ENCODE results near the gene CEP112. TPM values are rescaled to one million over a fixed set of nuclear protein-coding genes. Genes with fewer than 3 reads are reported as not detected.

CEP112 gene
- total RNA-seq, 6 experiments from 2014 or later = 5.3 to 7.7 (median 6.9) TPM

- Mint-ChIP-seq H3K4me3 (no peak overlapping the region), H3K36me3 (ENCODE audit: low read depth) (no peaks in the 10 kb centered on the region), H3K9me3 (no peaks in the 10 kb centered on the region), H3K27me3 (ENCODE audit: insufficient read depth) (peaks cover 3% of the 10 kb centered on the region; the same call in 1 of the 2 replicates), H3K27ac (no peak overlapping the region), H3K4me1 (ENCODE audit: low read depth) (no peaks in the 10 kb centered on the region)
- TF ChIP-seq CTCF (IDR thresholded peaks at IDR 0.05) = no peak
- DNase-seq = no peak
Observed at GRCh38 chr17:65920996-65921395, 270.9 kb downstream of the CEP112 start.

GRCh38 chr17:65918916-65919315, 273.0 kb downstream of the CEP112 start:
- H3K4me1 Mint-ChIP-seq (ENCODE audit: low read depth) = no peaks in the 10 kb centered on the region
- no peak for DNase-seq
- no peak for TF ChIP-seq CTCF (IDR thresholded peaks at IDR 0.05)
- H3K36me3 Mint-ChIP-seq (ENCODE audit: low read depth) = peaks cover 5% of the 10 kb centered on the region; the same call in 1 of the 2 replicates
- peaks cover 3% of the 10 kb centered on the region for H3K27me3 Mint-ChIP-seq (ENCODE audit: insufficient read depth)
- no peak overlapping the region for H3K4me3 Mint-ChIP-seq
- H3K27ac Mint-ChIP-seq = no peak overlapping the region
- no peaks in the 10 kb centered on the region for H3K9me3 Mint-ChIP-seq

- H3K27ac Mint-ChIP-seq = no peak overlapping the region
- no peak for TF ChIP-seq CTCF (IDR thresholded peaks at IDR 0.05)
- no peaks in the 10 kb centered on the region for H3K4me1 Mint-ChIP-seq (ENCODE audit: low read depth)
- H3K9me3 Mint-ChIP-seq = no peaks in the 10 kb centered on the region
- H3K4me3 Mint-ChIP-seq = no peak overlapping the region
- no peak for DNase-seq
- H3K27me3 Mint-ChIP-seq (ENCODE audit: insufficient read depth) = peaks cover 3% of the 10 kb centered on the region
- peaks cover 5% of the 10 kb centered on the region; the same call in 1 of the 2 replicates for H3K36me3 Mint-ChIP-seq (ENCODE audit: low read depth)
Observed at GRCh38 chr17:65918500-65918899, 273.4 kb downstream of the CEP112 start.

- no peak for TF ChIP-seq CTCF (IDR thresholded peaks at IDR 0.05)
- Mint-ChIP-seq H3K9me3 (no peaks in the 10 kb centered on the region), H3K4me1 (ENCODE audit: low read depth) (no peaks in the 10 kb centered on the region), H3K27me3 (ENCODE audit: insufficient read depth) (no peaks in the 10 kb centered on the region; the same call in 1 of the 2 replicates), H3K27ac (no peak overlapping the region), H3K4me3 (no peak overlapping the region), H3K36me3 (ENCODE audit: low read depth) (peaks cover 5% of the 10 kb centered on the region; the same call in 1 of the 2 replicates)
- DNase-seq = no peak
Observed at GRCh38 chr17:65917560-65917959, 274.4 kb downstream of the CEP112 start.

- H3K4me3 Mint-ChIP-seq = no peak overlapping the region
- TF ChIP-seq CTCF (IDR thresholded peaks at IDR 0.05) = no peak
- peaks cover 5% of the 10 kb centered on the region; the same call in 1 of the 2 replicates for H3K36me3 Mint-ChIP-seq (ENCODE audit: low read depth)
- no peak for DNase-seq
- H3K27ac Mint-ChIP-seq = no peak overlapping the region
- H3K9me3 Mint-ChIP-seq = no peaks in the 10 kb centered on the region
- no peaks in the 10 kb centered on the region; the same call in 1 of the 2 replicates for H3K27me3 Mint-ChIP-seq (ENCODE audit: insufficient read depth)
- no peaks in the 10 kb centered on the region for H3K4me1 Mint-ChIP-seq (ENCODE audit: low read depth)
Observed at GRCh38 chr17:65916425-65916824, 275.5 kb downstream of the CEP112 start.

Measured in HFFc6 (cell line).